Fibroblast of skin of right quadriceps (primary cell): ENCODE results near the gene CYBC1.
A peak's percentile ranks its signal among the peaks of the same experiment; 100 is the strongest.
"Not testable (repeated sequence)": the region's sequence is repeated elsewhere in the genome, so short reads cannot be mapped to it uniquely, and the experiment has no call there.

ENCODE experiments used
- DNase-seq: peaks from one replicate; pipeline ENCODE4 v3.0.0-alpha.2; 2013

The CYBC1 gene

DNA sequence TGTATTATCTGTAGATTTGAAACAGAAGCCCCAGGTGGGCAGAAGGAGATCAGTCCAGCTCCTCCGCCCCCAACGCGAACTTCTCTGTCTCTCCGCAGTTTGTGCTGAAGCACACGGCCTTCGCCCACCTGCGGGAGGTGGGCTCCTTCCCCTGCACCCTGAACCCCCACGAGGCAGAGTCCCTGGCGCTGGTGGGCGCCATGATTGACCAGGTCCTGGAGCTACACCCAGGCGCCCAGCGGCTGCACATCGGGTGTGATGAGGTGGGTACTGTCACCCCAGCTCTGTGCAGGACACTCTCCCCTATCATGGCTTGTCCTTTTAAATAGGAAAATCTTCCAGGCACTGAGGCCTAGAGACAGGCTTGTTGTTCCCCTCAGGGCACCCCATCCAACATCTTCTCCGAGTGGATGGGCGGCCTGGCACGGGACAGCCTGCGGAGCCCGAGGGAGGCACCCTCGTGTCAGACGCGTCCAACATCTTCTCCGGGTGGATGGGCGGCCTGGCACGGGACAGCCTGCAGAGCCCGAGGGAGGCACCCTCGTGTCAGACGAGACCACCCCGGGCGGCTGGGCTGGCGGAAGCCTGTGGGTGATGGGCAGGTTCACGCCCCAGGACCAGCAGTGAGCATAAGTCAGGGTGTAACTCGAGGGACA, 16.9 kb downstream of the CYBC1 start:
- no peak for DNase-seq

DNA sequence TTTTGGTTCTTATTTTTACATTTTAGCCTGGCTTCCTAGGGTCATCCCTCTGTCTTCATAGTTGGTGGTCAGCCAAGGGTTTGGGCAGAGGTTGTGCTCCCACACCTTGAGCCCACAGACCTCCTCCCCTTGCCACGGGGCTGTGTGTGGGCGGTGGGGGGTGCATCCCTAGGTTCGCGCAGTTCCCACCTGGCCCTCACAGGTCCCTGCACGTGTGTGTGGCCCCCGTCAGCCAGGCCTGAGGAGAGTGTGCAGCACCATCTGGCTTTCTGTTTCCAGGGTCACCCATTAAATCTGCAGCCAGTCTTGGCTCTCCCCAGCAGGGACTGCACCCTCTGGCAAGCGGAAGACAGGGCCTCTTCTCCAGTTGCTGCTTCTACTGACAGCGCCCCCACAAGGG, 18.5 kb downstream of the CYBC1 start:
- DNase-seq = no peak

DNA sequence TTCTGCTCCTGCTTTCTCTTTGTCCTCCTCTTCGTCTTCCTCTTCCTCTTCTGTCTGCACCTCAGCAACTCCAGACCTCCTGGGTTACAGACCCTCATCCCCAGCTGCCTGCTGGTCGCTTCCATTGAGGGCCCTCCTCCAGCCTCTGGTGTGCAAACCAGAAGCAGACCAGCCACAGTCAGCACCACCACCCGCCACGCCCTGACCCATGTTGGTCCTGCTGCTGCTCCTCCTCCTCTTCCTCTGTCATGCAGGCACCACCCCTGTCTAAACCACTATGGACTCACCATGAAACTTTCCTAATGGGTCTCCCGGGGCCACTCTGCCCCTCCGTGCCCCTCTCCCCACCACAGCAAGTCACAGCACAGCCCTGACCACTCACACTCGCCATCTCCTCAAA, 20.7 kb downstream of the CYBC1 start:
- no peak for DNase-seq

DNA sequence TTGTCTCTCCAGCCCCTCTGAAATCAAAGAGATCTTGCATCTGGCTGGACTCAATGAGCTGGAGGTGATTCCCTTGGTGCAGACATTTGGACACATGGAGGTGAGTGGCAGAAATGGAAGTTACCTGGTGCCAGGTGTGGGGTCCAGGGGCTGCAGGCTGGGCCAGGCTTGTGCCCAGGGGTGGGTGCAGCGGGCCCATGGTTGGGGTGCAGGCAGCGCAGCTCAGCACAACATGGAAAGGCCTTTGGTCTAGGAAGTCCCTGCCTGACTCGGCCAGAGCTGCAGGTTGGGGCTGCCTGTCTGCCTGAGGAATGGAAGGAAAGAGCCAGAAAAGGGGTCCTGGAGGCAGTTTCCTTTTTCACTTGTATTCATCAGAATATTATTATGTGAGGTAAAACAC, 22.0 kb downstream of the CYBC1 start:
- no peak for DNase-seq

DNA sequence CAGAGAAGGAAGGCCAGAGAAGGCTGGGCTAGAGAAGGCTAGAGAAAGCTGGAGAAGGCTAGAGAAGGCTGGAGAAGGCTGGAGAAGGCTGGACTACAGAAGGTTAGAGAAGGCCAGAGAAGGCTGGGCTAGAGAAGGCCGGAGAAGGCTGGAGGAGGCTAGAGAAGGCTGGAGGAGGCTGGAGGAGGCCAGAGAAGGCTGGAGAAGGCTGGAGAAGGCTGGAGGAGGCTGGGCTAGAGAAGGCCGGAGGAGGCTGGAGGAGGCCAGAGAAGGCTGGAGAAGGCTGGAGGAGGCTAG, 25.7 kb downstream of the CYBC1 start:
- DNase-seq = no peak

DNA sequence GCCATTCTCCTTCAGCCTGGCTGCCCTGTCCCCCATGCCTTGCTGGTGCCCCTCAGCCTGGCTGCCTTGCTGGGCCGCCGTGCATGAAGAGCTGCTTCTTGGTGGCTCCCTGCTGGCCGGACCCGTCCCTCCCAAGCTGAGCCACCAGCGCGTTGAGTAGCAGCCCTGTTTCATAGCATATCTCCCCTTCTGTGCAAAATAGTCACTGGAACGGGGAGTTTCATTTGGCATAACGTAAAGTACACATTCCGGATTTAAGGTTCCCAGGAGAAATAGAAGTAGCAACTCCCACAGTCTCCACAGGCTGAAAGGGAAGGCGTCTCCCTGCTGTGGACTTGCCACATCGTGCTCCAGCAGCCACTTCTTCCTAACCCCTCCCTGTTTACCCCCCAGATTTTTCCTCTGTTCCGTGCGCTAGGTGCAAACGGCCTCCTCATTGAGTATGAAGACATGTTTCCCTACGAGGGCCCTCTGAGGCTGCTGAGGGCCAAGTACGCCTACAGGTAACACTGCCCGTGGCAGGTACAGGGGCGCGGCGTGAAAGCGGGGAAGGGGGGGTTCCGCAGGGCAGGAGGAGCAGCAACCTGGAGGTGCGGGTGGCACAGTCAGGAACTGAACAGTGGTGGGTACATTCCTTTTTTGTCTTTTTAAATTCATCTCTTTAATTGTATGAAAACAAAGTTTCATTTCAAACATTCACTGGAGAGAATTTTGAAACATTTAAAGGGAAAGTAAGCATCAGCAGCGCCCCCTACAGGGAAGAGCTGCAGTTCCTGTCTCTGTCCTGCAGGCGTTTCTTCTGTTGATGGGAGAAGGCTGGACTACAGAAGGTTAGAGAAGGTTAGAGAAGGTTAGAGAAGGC, 26.3 kb downstream of the CYBC1 start:
- peak; percentile 18 for DNase-seq

DNA sequence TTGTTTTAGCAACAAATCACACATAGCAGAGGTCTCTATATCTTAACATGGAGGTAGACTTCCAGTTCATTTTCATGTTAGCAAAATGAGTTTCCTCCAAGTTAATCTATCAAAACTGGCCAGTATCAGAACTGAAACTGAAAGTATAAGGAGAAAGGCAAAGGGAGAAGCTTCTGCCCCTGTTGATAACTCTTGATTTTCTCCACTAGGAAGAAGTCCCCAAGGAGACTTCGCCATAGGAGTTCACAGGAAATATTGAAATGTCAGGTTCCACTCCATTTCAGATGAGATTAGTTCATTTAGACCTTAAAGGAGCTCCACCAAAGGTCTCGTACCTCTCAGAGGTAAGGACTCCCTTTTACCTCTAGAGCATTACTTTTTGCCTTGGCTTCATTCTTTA, 31.0 kb downstream of the CYBC1 start:
- DNase-seq = no peak

DNA sequence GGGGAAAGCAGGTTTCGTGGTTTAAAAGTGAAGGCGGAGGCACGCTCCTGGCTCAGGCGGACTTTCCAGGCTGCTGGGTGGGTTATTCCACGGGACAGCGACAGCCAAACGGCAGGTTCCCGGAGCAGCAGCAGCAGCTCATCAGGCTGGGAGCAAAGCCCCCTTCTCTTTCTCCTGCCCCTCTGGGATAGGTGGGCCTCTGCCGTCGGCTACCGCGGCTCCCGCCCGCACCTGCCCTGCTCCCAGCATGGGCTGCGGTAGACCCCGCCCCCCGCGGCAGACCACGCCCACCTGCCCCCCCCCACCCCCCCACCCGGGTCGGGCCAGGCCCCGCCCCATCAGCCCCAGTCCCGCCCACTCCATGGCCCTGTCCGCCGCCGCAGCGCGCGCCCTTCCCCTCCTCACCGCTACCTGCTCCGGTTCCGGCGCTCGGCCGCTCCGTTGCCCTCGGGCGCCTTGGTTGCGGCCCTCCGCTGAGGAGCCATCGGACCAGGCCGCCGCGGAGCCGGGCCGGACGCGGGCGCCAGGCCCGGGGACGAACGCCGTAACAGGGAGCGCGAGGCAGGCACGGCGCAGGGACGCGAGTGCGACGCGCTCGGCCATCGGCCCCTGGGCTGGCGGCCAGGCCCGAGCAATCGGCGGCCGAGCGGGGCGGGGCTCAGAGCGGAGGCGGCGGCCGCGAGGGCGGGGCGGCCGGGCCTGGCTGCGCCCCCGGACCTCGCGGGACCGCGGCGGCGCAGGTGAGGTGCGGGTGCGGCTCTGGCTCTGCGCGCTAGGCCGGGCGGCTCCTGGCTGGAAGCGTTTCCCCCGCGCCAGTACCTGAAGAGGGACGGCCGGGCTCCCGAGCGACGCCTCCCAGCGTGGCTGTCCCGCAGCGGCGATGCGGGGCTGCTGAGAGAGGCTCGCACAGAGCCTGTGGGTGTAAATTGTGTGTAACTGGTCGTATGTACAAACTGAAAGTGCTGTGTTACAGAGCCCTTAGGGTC, 32.3 kb downstream of the CYBC1 start, which contains the start of the genes HEXD and OGFOD3:
HEXD (plus strand) TSS at position 347 of the 986 bp plus-strand sequence. CDS start 1,453 bp downstream, outside the sequence.
OGFOD3 (minus strand) TSS at position 586 of the 986 bp plus-strand sequence; CDS start at position 485, 101 bp downstream.
- peak; percentile 83 for DNase-seq

DNA sequence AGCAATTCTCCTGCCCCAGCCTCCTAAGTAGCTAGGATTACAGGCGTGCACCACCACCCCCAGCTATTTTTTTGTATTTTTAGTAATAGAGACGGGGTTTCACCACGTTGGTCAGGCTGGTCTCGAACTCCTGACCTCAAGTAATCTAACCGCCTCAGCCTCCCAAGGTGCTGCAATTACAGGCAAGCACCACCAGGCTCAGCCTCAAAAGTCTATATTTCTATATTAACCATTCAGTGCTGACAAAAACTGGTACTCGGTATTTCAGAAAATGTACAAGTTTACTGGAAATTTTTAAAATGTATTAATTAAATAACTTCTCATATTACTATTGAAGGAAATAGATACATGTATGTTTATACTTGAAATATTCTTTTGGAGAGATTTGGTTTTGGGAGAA, 33.8 kb downstream of the CYBC1 start:
- no peak for DNase-seq

DNA sequence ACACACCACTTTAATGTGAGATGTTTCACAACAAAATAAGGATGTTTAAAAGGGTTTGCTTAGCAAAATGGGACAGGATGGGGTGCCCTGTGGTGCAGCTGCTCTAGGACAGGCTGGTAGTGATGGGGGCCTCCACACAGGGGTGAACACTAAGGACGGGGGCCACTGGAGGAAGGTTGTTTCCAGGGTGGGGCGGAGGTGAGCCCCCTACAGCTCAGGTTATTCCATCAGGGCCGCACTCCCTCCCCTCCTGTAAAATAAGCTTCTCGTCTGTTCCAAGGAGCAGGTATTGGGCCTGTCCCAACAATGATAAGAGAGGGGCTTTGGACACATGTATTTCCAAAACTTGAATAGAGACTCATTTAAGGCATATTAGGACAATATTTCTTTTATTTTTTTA, 34.3 kb downstream of the CYBC1 start:
- DNase-seq = no peak

DNA sequence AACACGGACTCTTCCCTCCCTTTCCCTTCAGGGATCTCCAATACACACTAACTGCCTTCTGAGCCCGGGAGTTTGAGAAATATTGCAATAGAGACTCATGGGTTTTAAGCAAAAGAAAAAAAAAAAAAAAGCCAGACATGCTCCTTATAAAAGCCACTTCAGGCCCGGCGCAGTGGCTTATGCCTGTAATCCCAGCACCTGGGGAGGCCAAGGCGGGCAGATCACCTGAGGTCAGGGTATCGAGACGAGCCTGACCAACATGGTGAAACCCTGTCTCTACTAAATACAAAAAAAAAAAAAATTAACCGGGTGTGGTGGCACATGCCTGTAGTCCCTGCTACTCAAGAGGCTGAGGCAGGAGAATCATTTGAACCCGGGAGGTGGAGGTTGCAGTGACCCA, 34.8 kb downstream of the CYBC1 start:
- DNase-seq = no peak

DNA sequence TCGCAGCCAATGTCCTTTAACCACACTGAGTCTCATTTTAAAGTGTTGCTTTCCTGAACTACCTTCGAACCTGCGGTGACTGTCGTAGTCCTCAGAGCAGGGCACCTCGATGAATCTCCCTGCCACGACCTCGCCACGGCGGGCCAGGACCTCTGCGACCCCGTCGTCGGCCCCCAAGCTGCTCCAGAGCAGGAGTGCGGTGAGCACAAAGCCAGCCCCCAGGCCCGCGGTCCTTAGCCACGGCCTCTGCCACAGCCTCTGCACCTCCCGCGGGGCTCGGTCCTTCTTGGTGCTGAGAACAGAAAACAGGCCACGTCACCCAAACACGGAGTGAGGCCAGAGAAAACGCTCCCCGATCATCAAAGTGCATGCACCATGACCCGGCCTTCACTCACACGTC, 35.2 kb downstream of the CYBC1 start:
- no peak for DNase-seq

DNA sequence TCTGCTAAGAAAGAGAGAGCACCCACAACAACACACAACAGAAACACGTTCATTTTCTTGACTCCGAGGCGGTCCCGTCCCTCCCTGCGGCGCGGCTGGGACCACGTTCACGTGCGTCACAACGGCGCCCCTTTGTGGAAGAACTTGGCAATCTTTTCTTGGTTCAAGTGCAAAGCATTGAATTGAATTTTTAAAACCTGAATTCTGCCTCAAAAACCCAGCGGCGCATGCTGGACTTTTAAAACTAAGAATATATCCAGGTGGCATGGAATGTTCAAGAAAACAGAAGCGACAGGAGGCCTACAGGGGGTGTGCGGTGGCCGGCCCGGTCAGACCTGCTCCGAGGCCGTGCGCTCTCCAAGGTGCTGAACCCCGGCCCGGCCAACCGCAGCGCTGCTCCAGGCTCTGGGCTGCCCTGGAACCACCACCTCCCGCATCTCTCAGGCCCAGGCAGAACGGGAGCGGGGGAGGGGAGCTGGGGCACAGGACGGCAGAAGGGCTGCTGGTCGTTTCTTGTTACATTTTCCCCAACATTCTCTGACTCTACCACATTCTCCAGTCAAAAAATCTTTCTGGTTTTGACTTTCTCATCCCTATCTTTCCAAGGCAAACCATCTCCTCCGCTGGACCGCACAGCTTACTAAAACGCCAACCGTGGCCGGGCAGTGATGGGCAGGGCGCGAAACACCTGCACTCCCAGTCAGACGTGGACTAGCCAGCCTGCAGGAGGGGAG, 35.8 kb downstream of the CYBC1 start:
- DNase-seq = peak; percentile 66

DNA sequence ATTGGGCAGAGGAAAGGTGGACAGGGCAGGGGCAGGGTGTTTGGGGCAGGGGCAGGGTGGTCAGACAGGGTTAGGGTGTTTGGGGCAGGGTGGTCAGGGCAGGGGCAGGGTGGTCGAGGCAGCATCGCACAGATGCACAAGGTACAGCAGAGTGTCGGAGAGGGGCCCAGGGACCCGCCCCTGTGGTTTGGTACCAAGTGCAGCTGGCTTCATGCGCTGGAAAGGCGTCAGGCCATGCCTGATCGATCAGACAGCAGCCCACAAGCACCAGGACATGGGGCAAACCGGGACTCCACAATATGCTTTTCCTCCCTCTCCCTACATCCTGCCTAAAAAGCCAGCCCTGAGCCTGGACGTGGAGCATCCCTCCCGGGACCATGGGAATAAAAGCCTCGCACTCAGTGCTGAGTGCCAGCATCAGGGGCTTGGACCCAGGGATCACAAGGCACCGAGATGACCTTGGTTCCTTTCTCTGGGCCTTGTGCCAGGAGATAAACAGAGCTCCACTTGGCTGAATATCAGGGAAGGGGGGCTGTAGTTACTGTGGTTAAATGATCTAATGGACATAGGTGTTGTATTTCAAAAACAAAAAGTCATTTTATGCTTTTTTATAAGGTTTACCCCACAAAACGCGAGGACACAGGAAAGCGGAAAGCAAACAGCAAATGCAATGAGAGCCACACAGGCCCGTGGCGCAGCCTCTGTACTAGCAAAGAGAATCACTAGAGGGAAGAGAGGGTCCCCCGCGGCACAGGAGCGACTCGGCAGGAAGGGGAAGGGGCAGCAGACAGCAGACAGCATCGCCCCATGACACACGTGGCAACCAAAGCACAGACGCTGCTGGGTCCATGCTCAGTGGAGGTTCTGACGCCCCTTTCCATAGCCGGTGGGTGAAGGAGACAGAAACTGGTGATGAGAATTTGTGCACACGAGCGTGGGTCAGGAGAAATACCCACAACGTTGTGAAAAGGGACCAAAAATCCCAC, 37.7 kb downstream of the CYBC1 start:
- DNase-seq = no peak

DNA sequence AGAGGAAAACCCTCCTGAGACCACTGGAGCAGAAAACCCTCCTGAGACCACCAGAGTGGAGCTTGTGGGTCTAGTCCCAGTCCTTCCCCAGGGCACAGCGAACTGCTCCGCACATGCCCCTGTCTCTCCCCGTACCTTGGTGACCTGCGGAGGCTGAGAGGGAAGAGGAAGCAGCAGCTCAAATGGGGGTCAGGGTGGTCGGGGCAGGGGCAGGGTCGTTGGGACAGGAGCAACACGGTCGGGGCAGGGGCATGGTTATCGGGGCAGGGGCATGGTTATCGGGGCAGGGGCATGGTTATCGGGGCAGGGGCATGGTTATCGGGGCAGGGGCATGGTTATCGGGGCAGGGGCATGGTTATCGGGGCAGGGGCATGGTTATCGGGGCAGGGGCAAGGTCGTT, 38.5 kb downstream of the CYBC1 start:
- DNase-seq = not testable (repeated sequence)

DNA sequence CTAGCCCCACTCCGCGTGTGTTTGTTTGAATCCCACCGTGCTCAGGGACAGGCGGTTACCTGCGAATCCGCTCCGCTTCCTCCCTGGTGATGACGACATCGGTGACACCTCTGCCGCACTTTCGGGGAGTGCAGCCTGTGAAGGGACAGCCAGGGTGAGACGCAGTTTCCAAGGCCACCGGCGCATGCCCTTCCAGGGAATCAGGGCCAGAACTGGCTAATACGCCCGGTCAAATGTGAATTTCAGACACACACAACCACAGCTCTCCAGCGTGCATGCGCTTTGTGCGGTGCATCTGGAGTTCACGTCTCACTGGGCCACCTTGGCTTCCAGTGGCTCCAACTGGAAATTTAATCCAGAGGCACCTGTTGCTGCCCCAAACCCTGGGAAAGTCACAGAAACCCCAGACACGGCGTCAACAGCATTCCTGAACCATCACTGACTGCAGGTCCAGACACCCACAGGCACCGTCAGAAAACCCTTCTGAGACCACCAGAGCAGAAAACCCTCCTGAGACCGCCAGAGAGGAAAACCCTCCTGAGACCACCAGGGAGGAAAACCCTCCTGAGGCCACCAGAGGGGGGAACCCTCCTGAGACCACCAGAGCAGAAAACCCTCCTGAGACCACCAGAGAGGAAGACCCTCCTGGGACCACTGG, 39.0 kb downstream of the CYBC1 start:
- DNase-seq = no peak

DNA sequence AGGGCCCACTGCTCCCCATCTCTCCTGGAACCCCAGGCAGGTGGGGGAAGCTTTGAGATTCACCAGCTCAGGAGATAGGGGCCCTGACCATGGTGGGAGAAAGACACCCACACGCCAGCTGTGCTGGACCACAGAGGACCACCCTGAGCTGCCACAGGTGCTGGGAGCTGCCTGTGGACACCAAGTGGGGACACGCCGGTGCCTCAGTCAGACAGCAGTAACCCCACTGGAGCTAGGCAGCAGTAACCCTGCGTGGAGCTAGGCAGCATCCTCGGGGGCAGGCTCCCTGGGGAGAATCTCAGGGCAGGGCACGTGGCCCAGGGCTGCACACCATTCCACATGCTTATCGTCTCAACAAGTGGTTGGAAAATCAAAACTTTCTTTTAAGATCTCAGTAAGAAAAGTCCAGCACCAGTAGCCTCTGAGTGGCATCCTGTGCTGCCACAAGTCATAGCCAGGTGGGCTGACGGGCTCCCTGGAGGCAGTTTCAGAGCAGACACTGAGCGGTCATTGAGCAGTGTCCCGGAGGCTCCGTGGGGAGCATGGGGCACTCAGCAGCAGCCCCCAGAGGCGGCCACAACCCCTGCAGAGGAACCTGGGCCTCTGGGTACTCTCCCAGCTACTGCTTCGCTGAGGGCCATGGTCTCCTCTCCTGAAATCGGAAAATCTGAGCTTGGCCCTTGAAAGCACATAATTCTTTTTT, 40.4 kb downstream of the CYBC1 start:
- DNase-seq = no peak

DNA sequence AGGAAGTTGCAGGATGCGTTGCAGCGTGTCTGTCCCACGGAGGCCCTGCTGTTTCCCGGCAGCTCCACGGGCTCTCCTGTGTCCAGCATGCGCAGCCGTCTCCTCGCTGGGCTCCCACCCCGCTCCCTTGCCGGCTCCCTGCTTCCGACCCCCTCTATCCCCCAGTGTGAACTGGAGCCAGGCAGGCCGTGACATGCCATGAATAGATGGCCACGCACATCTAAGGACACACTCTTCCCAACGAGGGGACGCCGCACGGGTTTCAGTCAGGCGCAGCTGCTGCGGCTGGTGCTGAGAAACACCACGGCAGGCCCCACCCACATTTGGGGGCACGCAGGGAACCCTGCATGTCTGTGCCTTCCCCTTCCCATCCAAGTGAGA, 41.6 kb downstream of the CYBC1 start:
- no peak for DNase-seq

DNA sequence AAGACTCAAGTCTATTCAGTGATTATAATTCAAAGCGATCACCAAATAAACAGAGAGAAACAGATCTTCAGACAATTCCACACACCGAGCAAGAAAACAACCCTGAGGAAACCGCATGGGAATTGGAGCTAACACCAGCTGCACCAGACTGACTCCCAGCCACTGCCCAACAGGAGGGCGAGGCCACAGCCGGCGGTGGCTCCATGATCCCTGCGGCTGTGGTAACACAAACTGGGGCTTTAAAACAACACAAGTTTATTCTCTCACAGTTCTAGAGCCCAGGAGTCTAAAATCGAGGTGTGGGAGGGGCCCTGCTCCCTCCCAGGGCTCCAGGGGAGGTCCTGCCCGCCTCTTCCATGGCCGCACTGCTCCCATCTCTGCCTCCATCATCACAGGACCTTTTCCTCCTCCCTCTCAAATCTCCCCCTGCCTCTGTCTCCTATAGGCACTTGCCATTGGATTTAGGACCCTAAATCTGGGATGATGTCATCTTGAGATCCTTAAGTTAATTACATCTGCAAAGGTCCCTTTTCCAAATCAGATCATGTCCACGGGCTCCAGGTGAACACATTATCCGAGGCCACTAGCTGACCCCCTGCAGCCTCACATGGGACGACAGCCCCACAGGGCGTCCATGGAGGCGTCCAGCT, 42.1 kb downstream of the CYBC1 start:
- DNase-seq = no peak

DNA sequence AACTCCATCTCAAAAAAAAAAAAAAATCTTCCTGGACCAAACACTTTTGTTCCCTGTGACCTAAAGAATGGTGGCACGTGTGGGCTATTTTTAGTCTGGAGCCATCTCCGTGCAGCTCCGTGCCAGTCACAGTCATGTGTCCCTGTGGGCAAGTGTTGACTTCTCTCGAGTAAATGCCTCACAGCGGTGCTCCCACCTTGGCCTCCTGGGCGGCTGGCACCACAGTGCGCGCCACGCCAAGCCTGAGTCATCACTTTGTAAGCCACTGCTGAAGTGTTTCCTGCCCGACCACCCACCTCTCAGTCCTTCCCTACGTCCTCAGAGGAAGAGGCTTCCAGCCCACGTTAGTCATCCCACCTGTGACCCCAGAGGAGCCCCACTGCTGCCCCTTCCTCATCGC, 43.3 kb downstream of the CYBC1 start:
- DNase-seq = no peak
